HEK293 (cell line): ENCODE measurements around the gene DLG2.
A peak's percentile ranks its signal among the peaks of the same experiment; 100 is the strongest.

Experiments
- CTCF ChIA-PET: fragments of 350-600 bp; formaldehyde crosslinking; extraction: SDS; loops from one replicate; lab custom pipeline; 2021; ENCODE audit warnings: antibody characterized with exemption; lab: Yijun Ruan, JAX
- POLR2A ChIA-PET: fragments of 300-600 bp; formaldehyde crosslinking; extraction: SDS; loops from one replicate; lab custom pipeline; 2020; ENCODE audit warnings: antibody characterized with exemption, inconsistent platforms; lab: Yijun Ruan, JAX
- H3K27ac ChIP-seq: fragments of 200-500 bp; sonication (Bioruptor generic); 2 replicates; pipeline ENCODE4 v1.5.1; 2014; ENCODE audit warnings: low read depth, low read length, control low read depth, inconsistent platforms; ENCODE audit errors: extremely low read depth
- H3K36me3 ChIP-seq, 2 experiments: fragments of 200-500 bp in 1 of 2; sonication (Bioruptor generic) in 1 of 2; 1 replicate in 1 of 2; 2 replicates in 1 of 2; pipeline ENCODE4 v1.5.1; 2014 to 2017; ENCODE audit warnings: inconsistent platforms in 2 of 2, low read length in 2 of 2; ENCODE audit not compliant: control insufficient read depth in 2 of 2, insufficient read depth in 1 of 2
- H3K4me1 ChIP-seq: fragments of 200-500 bp; sonication (Bioruptor generic); 2 replicates; pipeline ENCODE4 v1.5.1; 2014; ENCODE audit warnings: mild to moderate bottlenecking, low read length, inconsistent platforms; ENCODE audit not compliant: control insufficient read depth, insufficient read depth
- H3K4me3 ChIP-seq: 2 replicates; pipeline ENCODE4 v1.5.1; 2011; ENCODE audit warnings: low read depth, mild to moderate bottlenecking, control low read depth, low read length, moderate library complexity
- H3K9me3 ChIP-seq: fragments of 200-500 bp; sonication (Bioruptor generic); 2 replicates; pipeline ENCODE4 v1.5.1; 2014; ENCODE audit warnings: low read depth, low read length, inconsistent platforms; ENCODE audit not compliant: control insufficient read depth, insufficient read depth
- AEBP2 ChIP-seq: fragments of 450-650 bp; formaldehyde crosslinking; IDR thresholded peaks from 2 replicates; pipeline ENCODE4 v1.5.1; 2016; ENCODE audit warnings: missing biosample characterization, missing genetic modification characterization, borderline replicate concordance
- GLI2 ChIP-seq: fragments of 450-650 bp; formaldehyde crosslinking; IDR thresholded peaks from 2 replicates; pipeline ENCODE4; 2017; ENCODE audit warnings: missing biosample characterization, missing genetic modification characterization, low read depth, borderline replicate concordance
- OVOL3 ChIP-seq: fragments of 450-650 bp; formaldehyde crosslinking; IDR thresholded peaks from 2 replicates; pipeline ENCODE4 v1.5.1; 2016; ENCODE audit warnings: missing biosample characterization, missing genetic modification characterization
- PRDM2 ChIP-seq: fragments of 450-650 bp; formaldehyde crosslinking; IDR thresholded peaks from 2 replicates; pipeline ENCODE4 v1.5.1; 2016; ENCODE audit warnings: missing biosample characterization, missing genetic modification characterization, borderline replicate concordance
- PRDM4 ChIP-seq: fragments of 450-650 bp; formaldehyde crosslinking; IDR thresholded peaks from 2 replicates; pipeline ENCODE4 v1.5.1; 2017; ENCODE audit warnings: missing biosample characterization, missing genetic modification characterization
- REPIN1 ChIP-seq: fragments of 450-650 bp; formaldehyde crosslinking; IDR thresholded peaks from 2 replicates; pipeline ENCODE4 v1.5.1; 2017; ENCODE audit warnings: missing biosample characterization, missing genetic modification characterization, low read depth
- YY1 ChIP-seq: fragments of 450-650 bp; formaldehyde crosslinking; IDR thresholded peaks from 2 replicates; pipeline ENCODE4 v1.5.1; 2018; ENCODE audit warnings: missing biosample characterization, missing genetic modification characterization
- ZBTB48 ChIP-seq: fragments of 450-650 bp; formaldehyde crosslinking; IDR thresholded peaks from 2 replicates; pipeline ENCODE4 v1.5.1; 2016; ENCODE audit warnings: missing biosample characterization, missing genetic modification characterization
- ZFP41 ChIP-seq: fragments of 450-650 bp; formaldehyde crosslinking; IDR thresholded peaks from 2 replicates; pipeline ENCODE4 v1.5.1; 2016; ENCODE audit warnings: missing biosample characterization, missing genetic modification characterization, borderline replicate concordance
- ZFP69B ChIP-seq: fragments of 450-650 bp; formaldehyde crosslinking; IDR thresholded peaks from 2 replicates; pipeline ENCODE4 v1.5.1; 2016; ENCODE audit warnings: missing biosample characterization, missing genetic modification characterization
- ZNF132 ChIP-seq: fragments of 450-650 bp; formaldehyde crosslinking; IDR thresholded peaks from 2 replicates; pipeline ENCODE4 v1.5.1; 2017; ENCODE audit warnings: missing biosample characterization, missing genetic modification characterization, borderline replicate concordance
- ZNF211 ChIP-seq: fragments of 450-650 bp; formaldehyde crosslinking; IDR thresholded peaks from 2 replicates; pipeline ENCODE4 v1.5.1; 2016; ENCODE audit warnings: low read depth, missing biosample characterization, missing genetic modification characterization
- ZNF23 ChIP-seq: fragments of 450-650 bp; formaldehyde crosslinking; IDR thresholded peaks from 2 replicates; pipeline ENCODE4 v1.5.1; 2016; ENCODE audit warnings: missing biosample characterization, missing genetic modification characterization, borderline replicate concordance
- ZNF529 ChIP-seq: fragments of 450-650 bp; formaldehyde crosslinking; IDR thresholded peaks from 2 replicates; pipeline ENCODE4 v1.5.1; 2017; ENCODE audit warnings: missing genetic modification characterization, missing biosample characterization; ENCODE audit not compliant: insufficient replicate concordance
- ZNF596 ChIP-seq: fragments of 450-650 bp; IDR thresholded peaks from 2 replicates; pipeline ENCODE4 v1.5.0; 2018; ENCODE audit warnings: missing biosample characterization, mild to moderate bottlenecking, missing genetic modification characterization, moderate library complexity
- ZNF624 ChIP-seq: fragments of 450-650 bp; formaldehyde crosslinking; IDR thresholded peaks from 2 replicates; pipeline ENCODE4 v1.5.1; 2017; ENCODE audit warnings: missing biosample characterization, missing genetic modification characterization
- ZNF654 ChIP-seq: fragments of 450-650 bp; formaldehyde crosslinking; IDR thresholded peaks from 2 replicates; pipeline ENCODE4 v1.5.1; 2016; ENCODE audit warnings: low read depth, missing biosample characterization, missing genetic modification characterization
- ZNF692 ChIP-seq: fragments of 450-650 bp; formaldehyde crosslinking; IDR thresholded peaks from 2 replicates; pipeline ENCODE4 v1.5.1; 2016; ENCODE audit warnings: missing biosample characterization, missing genetic modification characterization
- ZNF768 ChIP-seq: fragments of 450-650 bp; formaldehyde crosslinking; IDR thresholded peaks from 2 replicates; pipeline ENCODE4 v1.5.1; 2018; ENCODE audit warnings: missing biosample characterization, mild to moderate bottlenecking, missing genetic modification characterization
- ZSCAN4 ChIP-seq: fragments of 450-650 bp; formaldehyde crosslinking; IDR thresholded peaks from 2 replicates; pipeline ENCODE4 v1.5.1; 2017; ENCODE audit warnings: missing biosample characterization, missing genetic modification characterization

The DLG2 gene

GRCh38 chr11:83723999-83724398, 1903.1 kb downstream of the DLG2 start:
- ChIA-PET POLR2A (no interaction called here), CTCF (interaction anchor here (0.6 to 2.6 kb wide), 15 partner anchors 8 to 632 kb away, joined by 3 to 14 read pairs (median 3); no protein-coding TSS in a partner anchor)
- no peak for TF ChIP-seq ZNF132 (tag by site-specific recombination)
- TF ChIP-seq ZNF654 (tag by site-specific recombination): peak; percentile 55
- no peak overlapping the region; the same call in 1 of the 2 replicates for H3K4me3 ChIP-seq
- peaks cover 2% of the 10 kb centered on the region; the same call in 1 of the 2 replicates for H3K4me1 ChIP-seq
- no peaks in the 10 kb centered on the region for H3K9me3 ChIP-seq
- no peaks in the 10 kb centered on the region for H3K36me3 ChIP-seq
- no peak overlapping the region for H3K27ac ChIP-seq

GRCh38 chr11:83722392-83723119, 1904.6 kb downstream of the DLG2 start:
- Histone ChIP-seq H3K27ac (no peak overlapping the region), H3K36me3 (no peaks in the 10 kb centered on the region), H3K4me3 (no peak overlapping the region), H3K9me3 (no peaks in the 10 kb centered on the region), H3K4me1 (peaks cover 2% of the 10 kb centered on the region; the same call in 1 of the 2 replicates)
- POLR2A ChIA-PET: no interaction called here
- CTCF ChIA-PET: interaction anchor here (0.6 to 2.6 kb wide), 4 partner anchors 10 to 391 kb away, joined by 3 to 14 read pairs (median 4); no protein-coding TSS in a partner anchor
- no peak for TF ChIP-seq YY1 (tag by site-specific recombination)
- no peak for TF ChIP-seq ZBTB48 (tag by site-specific recombination)
- no peak for TF ChIP-seq OVOL3
- no peak for TF ChIP-seq ZNF624 (tag by site-specific recombination)
- no peak for TF ChIP-seq ZNF596 (tag by site-specific recombination)
- TF ChIP-seq ZSCAN4 (tag by site-specific recombination): no peak
- TF ChIP-seq REPIN1 (tag by site-specific recombination): no peak
- TF ChIP-seq ZNF529 (tag by site-specific recombination): no peak
- no peak for TF ChIP-seq GLI2 (tag by site-specific recombination)
- no peak for TF ChIP-seq PRDM2
- TF ChIP-seq AEBP2: no peak
- no peak for TF ChIP-seq PRDM4 (tag by site-specific recombination)
- TF ChIP-seq ZFP69B (tag by site-specific recombination): no peak
- TF ChIP-seq ZFP41 (tag by site-specific recombination): no peak
- no peak for TF ChIP-seq ZNF692 (tag by site-specific recombination)
- TF ChIP-seq ZNF23 (tag by site-specific recombination): no peak
- TF ChIP-seq ZNF768 (tag by site-specific recombination): no peak
- no peak for TF ChIP-seq ZNF211 (tag by site-specific recombination)
